HepG2 (cell line): ENCODE results near the gene FASTKD2.

ENCODE experiments used
- ATAD3A ChIP-seq: sonication (generic); formaldehyde crosslinking; IDR thresholded peaks from 2 replicates; pipeline ENCODE4 v1.4.0; 2020; ENCODE audit warnings: missing genetic modification reagents
- ATF4 ChIP-seq, 2 experiments: fragments of 450-650 bp in 1 of 2; sonication (generic) in 1 of 2; formaldehyde crosslinking; IDR thresholded peaks; 2 replicates each; pipeline versions ENCODE4 v1.5.0 to v1.8.0; 2020 to 2022; ENCODE audit warnings: mild to moderate bottlenecking in 1 of 2, missing genetic modification reagents in 1 of 2
- CTCF ChIP-seq: sonication (generic); formaldehyde crosslinking; IDR thresholded peaks from 2 replicates; pipeline ENCODE4 v1.5.0; 2020; ENCODE audit warnings: mild to moderate bottlenecking, missing genetic modification reagents, moderate library complexity
- MTERF4 ChIP-seq: sonication (generic); formaldehyde crosslinking; IDR thresholded peaks from 2 replicates; pipeline ENCODE4 v1.8.0; 2023; ENCODE audit warnings: mild to moderate bottlenecking, missing genetic modification reagents
- MYC ChIP-seq: sonication (generic); formaldehyde crosslinking; IDR thresholded peaks from 2 replicates; pipeline ENCODE4 v1.9.0; 2021; ENCODE audit warnings: missing genetic modification reagents, borderline replicate concordance
- NFIC ChIP-seq: IDR thresholded peaks from 2 replicates; pipeline ENCODE4 v1.6.1; 2012; ENCODE audit warnings: mild to moderate bottlenecking, low read length, inconsistent platforms
- POLR2AphosphoS5 ChIP-seq: IDR thresholded peaks from 2 replicates; pipeline ENCODE4 v1.6.1; 2012; ENCODE audit warnings: low read depth, low read length
- RAD21 ChIP-seq: fragments of 450-650 bp; formaldehyde crosslinking; IDR thresholded peaks from 2 replicates; pipeline ENCODE4 v1.5.0; 2020; ENCODE audit warnings: mild to moderate bottlenecking
- TAF1 ChIP-seq: sonication (generic); formaldehyde crosslinking; IDR thresholded peaks from 2 replicates; pipeline ENCODE4 v1.4.0; 2020; ENCODE audit warnings: missing genetic modification reagents
- THAP7 ChIP-seq: sonication (generic); formaldehyde crosslinking; IDR thresholded peaks from 2 replicates; pipeline ENCODE4 v1.8.1; 2023; ENCODE audit warnings: mild to moderate bottlenecking, missing genetic modification reagents

GRCh38 chr2:206840999-206841398 lies 75.6 kb downstream of the FASTKD2 start:
- TF ChIP-seq POLR2AphosphoS5 (no peak), CTCF (CRISPR knock-in tag) (peak; percentile 38; the same call in 1 of the 2 replicates), THAP7 (no peak), RAD21 (no peak), ATAD3A (CRISPR knock-in tag) (no peak), MYC (no peak), TAF1 (CRISPR knock-in tag) (no peak), ATF4 (CRISPR knock-in tag; IDR thresholded peaks at IDR 0.05) (no peak), NFIC (no peak), MTERF4 (CRISPR knock-in tag) (no peak)
